Right atrium auricular region (tissue), 2 donors: Measurements from ENCODE around the gene FDPS. TPM values are rescaled to one million over a fixed set of nuclear protein-coding genes. Genes with fewer than 3 reads are reported as not detected.

ENCODE experiments used
- DNase-seq: peaks from one replicate; pipeline ENCODE4 v3.0.0-alpha.2; 2019; ENCODE audit warnings: low spot score
- H3K27ac ChIP-seq, 2 donors: fragments of 200-600 bp; sonication (generic); 1 replicate in 1 of 2; 2 replicates in 1 of 2; pipeline ENCODE4 v1.5.1; 2016 to 2019
- H3K27me3 ChIP-seq, 2 donors: fragments of 200-600 bp; sonication (generic); one replicate each; pipeline versions ENCODE4 v1.5.1 to v1.6.0; 2017 to 2019
- H3K36me3 ChIP-seq: fragments of 200-600 bp; sonication (generic); one replicate; pipeline ENCODE4 v1.5.1; 2016
- H3K4me1 ChIP-seq, 2 donors: fragments of 200-600 bp; sonication (generic); one replicate each; pipeline versions ENCODE4 v1.5.1 to v1.6.0; 2017 to 2019
- H3K4me3 ChIP-seq, 2 donors: fragments of 200-600 bp; sonication (generic); 1 replicate in 1 of 2; 2 replicates in 1 of 2; pipeline ENCODE4 v1.5.1; 2017 to 2019; ENCODE audit warnings: mild to moderate bottlenecking in 1 of 2, moderate library complexity in 1 of 2
- H3K9me3 ChIP-seq, 2 donors: fragments of 200-600 bp; sonication (generic); one replicate each; pipeline ENCODE4 v1.5.1; 2019
- CTCF ChIP-seq, 2 donors: fragments of 200-600 bp; sonication (generic); IDR thresholded peaks; one replicate each; pipeline ENCODE4 v1.5.1; 2019; ENCODE audit warnings: antibody characterized with exemption in 2 of 2
- total RNA-seq, 2 donors: library from RNA; depleted of rRNA; stranded (reverse); fragments of >200 nt; gene quantifications; one replicate each; pipeline ENCODE4 v1.1.0, GENCODE V29; 2016

Gene FDPS
- total RNA-seq, 2 donors from 2014 or later = 65.3 to 73.1 TPM

GRCh38 chr1:155297384-155297783 lies 11.3 kb upstream of the FDPS start:
- H3K36me3 ChIP-seq = no peaks in the 10 kb centered on the region

GRCh38 chr1:155300024-155300423 lies 8.6 kb upstream of the FDPS start:
- no peak for TF ChIP-seq CTCF (IDR thresholded peaks at IDR 0.05)
- Histone ChIP-seq H3K27ac (no peak overlapping the region), H3K9me3 (no peaks in the 10 kb centered on the region), H3K27me3 (peaks cover 0 to 10% of the 10 kb centered on the region in 2 donors), H3K36me3 (no peaks in the 10 kb centered on the region), H3K4me3 (no peak overlapping the region), H3K4me1 (peaks cover 0 to 5% of the 10 kb centered on the region in 2 donors)
- DNase-seq = no peak

More at GRCh38 chr1:155297384-155297783, 11.3 kb upstream of the FDPS start:
- TF ChIP-seq CTCF (IDR thresholded peaks at IDR 0.05) = no peak
- peaks cover 0 to 7% of the 10 kb centered on the region in 2 donors for H3K4me1 ChIP-seq
- H3K9me3 ChIP-seq = no peaks in the 10 kb centered on the region
- H3K4me3 ChIP-seq = no peak overlapping the region
- no peak overlapping the region for H3K27ac ChIP-seq
- no peak for DNase-seq
- peaks cover 0 to 10% of the 10 kb centered on the region in 2 donors for H3K27me3 ChIP-seq

- no peaks in the 10 kb centered on the region for H3K4me1 ChIP-seq
- DNase-seq = no peak
- no peaks in the 10 kb centered on the region for H3K9me3 ChIP-seq
- no peaks in the 10 kb centered on the region for H3K36me3 ChIP-seq
- no peak overlapping the region for H3K4me3 ChIP-seq
- H3K27ac ChIP-seq = no peak overlapping the region
- peaks cover 0 to 2% of the 10 kb centered on the region in 2 donors for H3K27me3 ChIP-seq
- TF ChIP-seq CTCF (IDR thresholded peaks at IDR 0.05) = no peak
Measured at GRCh38 chr1:155300553-155301329, 7.9 kb upstream of the FDPS start.

- H3K27me3 ChIP-seq = no peaks in the 10 kb centered on the region
- no peaks in the 10 kb centered on the region for H3K4me1 ChIP-seq
- H3K27ac ChIP-seq = no peak within 1 kb of the TSS
- H3K4me3 ChIP-seq = no peak within 1 kb of the TSS
- DNase-seq = no peak
- no peaks in the 10 kb centered on the region for H3K9me3 ChIP-seq
- no peak for TF ChIP-seq CTCF (IDR thresholded peaks at IDR 0.05)
- H3K36me3 ChIP-seq = no peaks in the 10 kb centered on the region
Measured at GRCh38 chr1:155301342-155301841, 7.3 kb upstream of the FDPS start, which contains the start of gene PKLR. Gene PKLR, minus strand, starts transcription at chr1:155301438. Its CDS starts 43 bp downstream, at chr1:155301395.

- H3K27ac ChIP-seq = no peak overlapping the region
- TF ChIP-seq CTCF (IDR thresholded peaks at IDR 0.05) = no peak
- no peaks in the 10 kb centered on the region for H3K36me3 ChIP-seq
- peaks cover 0 to 14% of the 10 kb centered on the region in 2 donors for H3K4me1 ChIP-seq
- H3K27me3 ChIP-seq = no peaks in the 10 kb centered on the region
- DNase-seq = no peak
- no peaks in the 10 kb centered on the region for H3K9me3 ChIP-seq
- H3K4me3 ChIP-seq = no peak overlapping the region
Measured at GRCh38 chr1:155304558-155305063, 4.1 kb upstream of the FDPS start.
